Natural killer cell (primary cell): Measurements from ENCODE around the gene ZNF503. TPM values are rescaled to one million over a fixed set of nuclear protein-coding genes. Genes with fewer than 3 reads are reported as not detected.

Experiments
- ATAC-seq, 3 donors: fragments of 150-1000 bp in 2 of 3; fragments of 200-7000 bp in 1 of 3; cut with Tn5 transposase; 1 replicate in 1 of 3; 2 replicates in 2 of 3; pipeline ENCODE4 v1.10.0; 2021; ENCODE audit warnings: mild to moderate bottlenecking in 2 of 3, moderate library complexity in 2 of 3
- DNase-seq, 2 donors: peaks; one replicate each; pipeline versions ENCODE4 v3.0.0 to v3.0.0-alpha.2; 2013 to 2021; ENCODE audit warnings: mixed read lengths in 1 of 2
- H3K27ac ChIP-seq: one replicate; pipeline ENCODE4 v1.5.1; 2013; ENCODE audit warnings: mild to moderate bottlenecking, low read length
- H3K27me3 ChIP-seq: one replicate; pipeline ENCODE4 v1.6.1; 2013; ENCODE audit warnings: low read length; ENCODE audit not compliant: control insufficient read depth, insufficient read depth
- H3K36me3 ChIP-seq: one replicate; pipeline ENCODE4 v1.6.1; 2013; ENCODE audit warnings: low read length; ENCODE audit not compliant: control insufficient read depth, insufficient read depth
- H3K4me1 ChIP-seq: one replicate; pipeline ENCODE4 v1.6.1; 2013; ENCODE audit warnings: low read length; ENCODE audit not compliant: control insufficient read depth, insufficient read depth
- H3K4me3 ChIP-seq: one replicate; pipeline ENCODE4 v1.5.1; 2013; ENCODE audit warnings: low read length
- H3K9me3 ChIP-seq: one replicate; pipeline ENCODE4 v1.6.1; 2013; ENCODE audit warnings: low read length; ENCODE audit not compliant: control insufficient read depth, insufficient read depth
- H3K27ac Mint-ChIP-seq, 2 donors: one replicate each; pipeline ENCODE4 v1.8.0; 2022; ENCODE audit warnings: mild to moderate bottlenecking in 2 of 2, mixed read lengths in 2 of 2, moderate library complexity in 1 of 2
- H3K27me3 Mint-ChIP-seq, 2 donors: one replicate each; pipeline ENCODE4 v1.8.0; 2022; ENCODE audit warnings: low read depth in 2 of 2, mixed read lengths in 2 of 2
- H3K36me3 Mint-ChIP-seq: one replicate; pipeline ENCODE4 v1.8.0; 2022; ENCODE audit warnings: mixed read lengths
- H3K4me1 Mint-ChIP-seq, 2 donors: one replicate each; pipeline ENCODE4 v1.8.0; 2022; ENCODE audit warnings: mixed read lengths in 2 of 2
- H3K4me3 Mint-ChIP-seq: one replicate; pipeline ENCODE4 v1.8.0; 2022; ENCODE audit warnings: mild to moderate bottlenecking, moderate library complexity, mixed read lengths
- H3K9me3 Mint-ChIP-seq, 2 donors: one replicate each; pipeline ENCODE4 v1.8.0; 2022; ENCODE audit warnings: mixed read lengths in 2 of 2
- WGBS: methylation state at CpG from one replicate; pipeline ENCODE4 v1.1.7; 2013; ENCODE audit warnings: missing lambda C conversion rate; ENCODE audit not compliant: insufficient coverage; 5-methylcytosine and 5-hydroxymethylcytosine counted together
- intact Hi-C: fragments of 100-400 bp; cut with micrococcal nuclease; formaldehyde crosslinking; loops from one replicate; pipeline ENCODE4 v1.14.2; 2022
- total RNA-seq, 4 donors: library from RNA; stranded (reverse); fragments of 120-200 nt in 1 of 4; gene quantifications; one replicate each; pipeline versions ENCODE4 v1.2.3 to v1.2.4, GENCODE V29; 2013 to 2022
- TF ChIP-seq, protein P1 (sequence below): fragments of 200-600 bp; IDR thresholded peaks from one replicate; pipeline ENCODE4 v1.8.0; 2022; ENCODE audit warnings: antibody characterized with exemption

Gene ZNF503
- total RNA-seq, 3 donors from 2014 or later (not counting 1 experiment from before 2014, with no cell fraction given) = 0.27 to 1.2 (median 0.73) TPM

DNA sequence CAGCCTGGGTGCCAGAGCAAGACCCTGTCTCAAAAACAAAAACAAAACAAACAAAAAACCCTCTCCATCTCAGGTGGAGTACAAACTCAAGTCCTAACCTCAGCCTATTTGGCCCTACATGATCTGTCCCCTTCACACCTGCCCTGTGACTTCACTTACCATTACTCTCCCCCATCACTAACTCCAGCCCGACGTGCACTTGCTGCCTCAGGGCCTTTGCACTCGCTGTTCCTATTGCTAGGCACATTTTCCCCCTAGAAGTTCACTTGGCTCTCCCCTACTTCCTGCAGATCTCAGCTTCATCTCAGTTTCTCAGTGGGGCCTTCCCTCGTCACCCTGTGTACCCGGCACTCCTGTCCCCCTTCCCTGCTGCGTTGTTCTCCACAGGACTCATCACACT lies 21.3 kb upstream of the ZNF503 start:
- H3K9me3 Mint-ChIP-seq = no peaks in the 10 kb centered on the region
- H3K27ac Mint-ChIP-seq = no peak overlapping the region
- H3K9me3 ChIP-seq = no peaks in the 10 kb centered on the region
- H3K4me3 Mint-ChIP-seq = no peak overlapping the region
- peaks cover 6% of the 10 kb centered on the region in 2 donors for H3K27me3 Mint-ChIP-seq
- DNase-seq = no peak
- no peaks in the 10 kb centered on the region for H3K27me3 ChIP-seq
- no peaks in the 10 kb centered on the region for H3K36me3 Mint-ChIP-seq
- no peaks in the 10 kb centered on the region for H3K4me1 Mint-ChIP-seq
- TF ChIP-seq, protein P1, sequence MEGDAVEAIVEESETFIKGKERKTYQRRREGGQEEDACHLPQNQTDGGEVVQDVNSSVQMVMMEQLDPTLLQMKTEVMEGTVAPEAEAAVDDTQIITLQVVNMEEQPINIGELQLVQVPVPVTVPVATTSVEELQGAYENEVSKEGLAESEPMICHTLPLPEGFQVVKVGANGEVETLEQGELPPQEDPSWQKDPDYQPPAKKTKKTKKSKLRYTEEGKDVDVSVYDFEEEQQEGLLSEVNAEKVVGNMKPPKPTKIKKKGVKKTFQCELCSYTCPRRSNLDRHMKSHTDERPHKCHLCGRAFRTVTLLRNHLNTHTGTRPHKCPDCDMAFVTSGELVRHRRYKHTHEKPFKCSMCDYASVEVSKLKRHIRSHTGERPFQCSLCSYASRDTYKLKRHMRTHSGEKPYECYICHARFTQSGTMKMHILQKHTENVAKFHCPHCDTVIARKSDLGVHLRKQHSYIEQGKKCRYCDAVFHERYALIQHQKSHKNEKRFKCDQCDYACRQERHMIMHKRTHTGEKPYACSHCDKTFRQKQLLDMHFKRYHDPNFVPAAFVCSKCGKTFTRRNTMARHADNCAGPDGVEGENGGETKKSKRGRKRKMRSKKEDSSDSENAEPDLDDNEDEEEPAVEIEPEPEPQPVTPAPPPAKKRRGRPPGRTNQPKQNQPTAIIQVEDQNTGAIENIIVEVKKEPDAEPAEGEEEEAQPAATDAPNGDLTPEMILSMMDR = no peak
- 93% methylated on average over 6 of the region's 6 CpGs for WGBS
- no peak overlapping the region for H3K27ac ChIP-seq
- intact Hi-C loops = no loop called here
- H3K36me3 ChIP-seq = no peaks in the 10 kb centered on the region
- no peaks in the 10 kb centered on the region for H3K4me1 ChIP-seq
- ATAC-seq = no peak
- H3K4me3 ChIP-seq = no peak overlapping the region

DNA sequence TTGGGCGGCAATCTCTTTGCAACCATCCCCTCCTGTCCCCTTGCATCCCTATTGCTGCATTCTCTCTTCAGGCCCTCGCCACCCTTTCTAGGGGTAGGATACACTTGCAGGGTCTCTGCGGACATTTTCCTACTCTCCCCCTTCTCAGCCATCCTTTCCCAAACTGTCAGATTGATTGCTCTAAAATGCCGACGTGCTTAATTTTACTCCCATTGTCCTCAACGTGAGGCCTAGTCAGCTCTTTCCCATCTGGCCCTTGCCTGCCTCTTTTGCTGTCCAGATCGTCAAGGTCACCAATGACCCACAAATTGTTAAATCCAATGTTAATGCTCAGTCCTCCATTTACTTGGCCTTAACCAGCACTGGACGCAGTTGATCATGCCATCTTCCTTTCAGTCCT lies 17.1 kb upstream of the ZNF503 start:
- Histone ChIP-seq H3K9me3 (no peaks in the 10 kb centered on the region), H3K4me3 (no peak overlapping the region), H3K27me3 (no peaks in the 10 kb centered on the region), H3K36me3 (no peaks in the 10 kb centered on the region), H3K4me1 (no peaks in the 10 kb centered on the region), H3K27ac (no peak overlapping the region)
- intact Hi-C loops = no loop called here
- H3K9me3 Mint-ChIP-seq = no peaks in the 10 kb centered on the region
- no peak for ATAC-seq
- H3K36me3 Mint-ChIP-seq = no peaks in the 10 kb centered on the region
- WGBS = 90% methylated on average over 8 of the region's 8 CpGs
- DNase-seq = no peak
- no peak overlapping the region for H3K4me3 Mint-ChIP-seq
- TF ChIP-seq, protein P1 = no peak
- H3K27ac Mint-ChIP-seq = no peak overlapping the region
- H3K4me1 Mint-ChIP-seq = no peaks in the 10 kb centered on the region
- peaks cover 9 to 14% of the 10 kb centered on the region in 2 donors for H3K27me3 Mint-ChIP-seq

DNA sequence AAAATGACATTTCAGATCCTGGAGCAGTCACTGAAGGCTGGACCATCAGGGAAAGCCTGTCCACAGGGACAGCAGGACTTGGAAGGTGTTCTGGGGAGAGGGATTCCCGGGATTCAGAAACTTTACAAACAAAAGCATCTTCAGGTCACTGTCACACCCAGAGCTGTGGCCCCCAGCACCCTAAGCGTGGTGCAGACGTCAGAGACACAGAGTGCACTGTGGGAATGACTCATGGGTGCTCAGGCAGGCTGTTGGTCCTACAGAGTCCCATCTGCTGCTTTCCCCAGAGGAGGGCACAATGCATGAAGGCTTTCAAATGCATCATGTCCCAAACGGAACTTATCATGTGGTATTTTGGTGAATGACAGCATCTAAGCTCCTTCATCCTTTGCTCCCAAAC lies 16.7 kb upstream of the ZNF503 start:
- DNase-seq (no peak), ATAC-seq (no peak)
- Mint-ChIP-seq H3K27ac (no peak overlapping the region), H3K4me3 (no peak overlapping the region), H3K36me3 (no peaks in the 10 kb centered on the region), H3K4me1 (no peaks in the 10 kb centered on the region), H3K27me3 (peaks cover 13 to 16% of the 10 kb centered on the region in 2 donors), H3K9me3 (no peaks in the 10 kb centered on the region)
- no peaks in the 10 kb centered on the region for H3K4me1 ChIP-seq
- no peak overlapping the region for H3K27ac ChIP-seq
- TF ChIP-seq, protein P1 = no peak
- no peaks in the 10 kb centered on the region for H3K27me3 ChIP-seq
- 82% methylated on average over 4 of the region's 4 CpGs for WGBS
- H3K36me3 ChIP-seq = no peaks in the 10 kb centered on the region
- no peaks in the 10 kb centered on the region for H3K9me3 ChIP-seq
- intact Hi-C loops = no loop called here
- no peak overlapping the region for H3K4me3 ChIP-seq

DNA sequence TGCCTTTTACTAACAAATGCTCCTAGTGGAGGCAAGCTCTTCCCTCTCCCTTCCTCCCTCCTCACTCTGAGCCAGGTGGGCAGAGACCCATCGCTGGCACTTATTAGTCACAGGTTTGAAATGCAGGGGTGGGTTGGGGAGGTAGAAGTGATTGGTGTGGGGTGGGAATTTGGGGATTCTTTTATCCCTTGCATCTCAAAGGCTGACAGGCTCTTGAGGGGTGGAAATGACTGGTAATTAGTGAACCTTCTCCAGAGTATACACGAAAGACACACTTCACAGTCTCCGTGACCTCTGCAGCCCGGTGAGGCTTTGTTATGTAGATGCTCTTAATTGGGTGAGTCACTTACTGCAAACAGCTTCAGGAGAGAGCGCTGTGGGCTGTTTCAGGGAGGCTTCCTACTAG lies 16.0 kb upstream of the ZNF503 start:
- Histone ChIP-seq H3K9me3 (no peaks in the 10 kb centered on the region), H3K4me1 (no peaks in the 10 kb centered on the region), H3K27ac (no peak overlapping the region), H3K27me3 (no peaks in the 10 kb centered on the region), H3K4me3 (no peak overlapping the region), H3K36me3 (no peaks in the 10 kb centered on the region)
- WGBS = 90% methylated on average over 5 of the region's 5 CpGs
- TF ChIP-seq, protein P1 = no peak
- Mint-ChIP-seq H3K27me3 (peaks cover 14 to 21% of the 10 kb centered on the region in 2 donors), H3K9me3 (no peaks in the 10 kb centered on the region), H3K4me1 (no peaks in the 10 kb centered on the region), H3K27ac (no peak overlapping the region), H3K4me3 (no peak overlapping the region), H3K36me3 (no peaks in the 10 kb centered on the region)
- no peak for ATAC-seq
- intact Hi-C loops = no loop called here
- DNase-seq = no peak
